GM12891 (cell line): ENCODE measurements around the gene SLC35E2B.

Experiments
- PAX5 ChIP-seq: IDR thresholded peaks from 2 replicates; pipeline ENCODE4 v1.6.1; 2011; ENCODE audit warnings: low read length, moderate library complexity, mild to moderate bottlenecking; ENCODE audit not compliant: insufficient read depth, severe bottlenecking
- POLR2A ChIP-seq: IDR thresholded peaks from 2 replicates; pipeline ENCODE4 v1.6.1; 2011; ENCODE audit warnings: low read depth, low read length, control low read depth
- POLR2AphosphoS5 ChIP-seq: IDR thresholded peaks from 2 replicates; pipeline ENCODE4 v1.6.1; 2011; ENCODE audit warnings: low read depth, low read length, control low read depth
- POU2F2 ChIP-seq: IDR thresholded peaks from 2 replicates; pipeline ENCODE4 v1.6.1; 2011; ENCODE audit warnings: low read depth, mild to moderate bottlenecking, control low read depth, low read length, moderate library complexity
- SPI1 ChIP-seq: IDR thresholded peaks from 2 replicates; pipeline ENCODE4 v1.6.1; 2011; ENCODE audit warnings: low read depth, low read length, control low read depth
- TAF1 ChIP-seq: IDR thresholded peaks from 2 replicates; pipeline ENCODE4 v1.6.1; 2011; ENCODE audit warnings: low read depth, low read length, control low read depth

DNA sequence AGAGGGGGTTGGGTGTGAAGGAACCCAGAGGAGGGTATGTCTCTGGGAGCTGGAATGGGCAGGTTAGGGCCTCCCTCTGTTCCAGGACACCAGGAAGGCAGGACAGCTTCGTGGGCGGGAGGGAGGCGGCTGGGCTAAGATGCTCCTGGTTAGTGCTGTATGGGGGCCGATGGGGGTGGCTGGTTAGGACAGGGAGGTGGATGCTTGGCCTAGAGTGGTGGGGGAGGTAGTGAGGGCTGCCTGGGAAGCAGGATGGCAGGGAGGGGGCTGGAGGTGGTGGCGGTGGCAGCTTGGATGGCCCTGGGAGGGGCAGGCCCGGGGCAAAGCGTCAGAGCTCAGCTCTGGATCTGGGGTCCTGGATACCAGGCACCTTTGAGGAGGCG lies 66.8 kb downstream of the SLC35E2B start:
- TF ChIP-seq POLR2A, result no peak
- TF ChIP-seq POLR2AphosphoS5, result no peak
- no peak for TF ChIP-seq SPI1
- TF ChIP-seq TAF1, result no peak
- TF ChIP-seq POU2F2, result no peak
- TF ChIP-seq PAX5, result no peak
